ENCODE results near the gene LCE5A.

Gene LCE5A

GRCh38 chr1:152535774-152536173 lies 25.2 kb downstream of the LCE5A start (continued):
- TF ChIP-seq ZNF518A (tag by site-specific recombination; conservative IDR thresholded peaks at IDR 0.05; ENCODE audit: low read depth), result no peak
- TF ChIP-seq ZNF843 (tag by site-specific recombination; IDR thresholded peaks at IDR 0.05), result no peak
- TF ChIP-seq ZNF830 (tag by site-specific recombination; IDR thresholded peaks at IDR 0.05; ENCODE audit: low read depth), result no peak
- TF ChIP-seq KLF10 (tag by site-specific recombination; IDR thresholded peaks at IDR 0.05), result no peak
- no peak for TF ChIP-seq ZNF155 (tag by site-specific recombination; IDR thresholded peaks at IDR 0.05)
- no peak for TF ChIP-seq ZNF423 (tag by site-specific recombination; IDR thresholded peaks at IDR 0.05)
- TF ChIP-seq ZNF404 (tag by site-specific recombination; IDR thresholded peaks at IDR 0.05), result no peak
- no peak for TF ChIP-seq ZNF362 (tag by site-specific recombination; IDR thresholded peaks at IDR 0.05)
- no peak for TF ChIP-seq ZNF692 (tag by site-specific recombination; IDR thresholded peaks at IDR 0.05)
- no peak for TF ChIP-seq ZBTB49 (tag by site-specific recombination; IDR thresholded peaks at IDR 0.05; ENCODE audit: low read depth)
- TF ChIP-seq ZNF580 (tag by site-specific recombination; IDR thresholded peaks at IDR 0.05), result no peak
- TF ChIP-seq GLIS1 (tag by site-specific recombination; IDR thresholded peaks at IDR 0.05), result no peak

GRCh38 chr1:152537496-152537895 lies 26.9 kb downstream of the LCE5A start:
- no peaks in the 10 kb centered on the region for H3K9me3 ChIP-seq (ENCODE audit: control insufficient read depth, insufficient read depth, low read depth, low read length)
- TF ChIP-seq ZNF692 (tag by site-specific recombination; IDR thresholded peaks at IDR 0.05) (no peak), OSR2 (tag by site-specific recombination; IDR thresholded peaks at IDR 0.05) (no peak), HOXA7 (CRISPR knock-in tag; IDR thresholded peaks at IDR 0.05; ENCODE audit: borderline replicate concordance) (no peak), ZNF426 (tag by site-specific recombination; IDR thresholded peaks at IDR 0.05) (no peak)
- CTCF ChIA-PET, result no interaction called here

More at GRCh38 chr1:152537496-152537895, 26.9 kb downstream of the LCE5A start:
- POLR2A ChIA-PET, result no interaction called here
- H3K4me3 ChIP-seq (ENCODE audit: low read depth, low read length), result no peak overlapping the region
- no peak overlapping the region for H3K27ac ChIP-seq (ENCODE audit: extremely low read depth, low read depth, low read length)
- no peaks in the 10 kb centered on the region for H3K36me3 ChIP-seq (ENCODE audit: control insufficient read depth in 2 of 2, insufficient read depth in 1 of 2, low read length in 2 of 2)
- H3K4me1 ChIP-seq (ENCODE audit: control insufficient read depth, insufficient read depth, low read length), result no peaks in the 10 kb centered on the region
